CD4-positive, CD25-positive, alpha-beta regulatory T cell (primary cell): ENCODE measurements around the gene PDE6B. TPM values are rescaled to one million over a fixed set of nuclear protein-coding genes. Genes with fewer than 3 reads are reported as not detected.
"Not testable (repeated sequence)": the region's sequence is repeated elsewhere in the genome, so short reads cannot be mapped to it uniquely, and the experiment has no call there.

Experiments
- ATAC-seq, 2 donors: fragments of 150-1000 bp; cut with Tn5 transposase; one replicate each; pipeline ENCODE4 v1.10.0; 2021; ENCODE audit warnings: low read depth in 2 of 2, moderate number of reproducible peaks in 2 of 2, moderate library complexity in 1 of 2
- DNase-seq, 3 donors: peaks; one replicate each; pipeline versions ENCODE4 v3.0.0 to v3.0.0-alpha.2; 2012 to 2022; ENCODE audit warnings: mixed read lengths in 1 of 3
- H3K27ac ChIP-seq: one replicate; pipeline ENCODE4 v1.7.0; 2013; ENCODE audit warnings: mild to moderate bottlenecking, low read length; ENCODE audit not compliant: insufficient read depth, poor library complexity, severe bottlenecking
- H3K27me3 ChIP-seq: one replicate; pipeline ENCODE4 v1.7.0; 2013; ENCODE audit warnings: low read length; ENCODE audit not compliant: control insufficient read depth, insufficient read depth
- H3K36me3 ChIP-seq: one replicate; pipeline ENCODE4 v1.7.0; 2013; ENCODE audit warnings: mild to moderate bottlenecking, low read length, moderate library complexity; ENCODE audit not compliant: control insufficient read depth, insufficient read depth
- H3K4me1 ChIP-seq: 2 replicates; pipeline ENCODE4 v1.7.0; 2013; ENCODE audit warnings: mild to moderate bottlenecking, low read length; ENCODE audit not compliant: insufficient read depth, control insufficient read depth, poor library complexity, severe bottlenecking
- H3K4me3 ChIP-seq: one replicate; pipeline ENCODE4 v1.7.0; 2013; ENCODE audit warnings: low read depth, mild to moderate bottlenecking, low read length, moderate library complexity
- H3K9me3 ChIP-seq, 2 experiments: 1 replicate in 1 of 2; 2 replicates in 1 of 2; pipeline ENCODE4 v1.7.0; 2013; ENCODE audit warnings: low read length in 2 of 2, mild to moderate bottlenecking in 1 of 2, moderate library complexity in 1 of 2; ENCODE audit not compliant: control insufficient read depth in 2 of 2
- H3K27ac Mint-ChIP-seq, 3 donors: one replicate each; pipeline ENCODE4 v1.8.0; 2020 to 2022; ENCODE audit warnings: mild to moderate bottlenecking in 3 of 3, mixed read lengths in 3 of 3, moderate library complexity in 2 of 3
- H3K27me3 Mint-ChIP-seq: one replicate; pipeline ENCODE4 v1.8.0; 2022; ENCODE audit warnings: mild to moderate bottlenecking, mixed read lengths
- H3K36me3 Mint-ChIP-seq: one replicate; pipeline ENCODE4 v1.8.0; 2020; ENCODE audit warnings: mixed read lengths
- H3K4me1 Mint-ChIP-seq, 4 donors: one replicate each; pipeline ENCODE4 v1.8.0; 2020 to 2022; ENCODE audit warnings: mixed read lengths in 4 of 4, mild to moderate bottlenecking in 1 of 4
- H3K4me3 Mint-ChIP-seq, 4 donors: one replicate each; pipeline ENCODE4 v1.8.0; 2020 to 2022; ENCODE audit warnings: mild to moderate bottlenecking in 4 of 4, mixed read lengths in 4 of 4, moderate library complexity in 3 of 4
- H3K9me3 Mint-ChIP-seq, 7 donors: one replicate each; pipeline ENCODE4 v1.8.0; 2020 to 2022; ENCODE audit warnings: mixed read lengths in 7 of 7, mild to moderate bottlenecking in 3 of 7, moderate library complexity in 2 of 7
- polyA plus RNA-seq, 4 donors: library from polyadenylated mRNA; unstranded; fragments of 300-500 nt; fragmentation: Illumina TruSeq; gene quantifications; one replicate each; pipeline ENCODE4 v1.2.3, GENCODE V29; 2021
- total RNA-seq: library from RNA; stranded (reverse); gene quantifications from one replicate; pipeline ENCODE4 v1.2.3, GENCODE V29; 2022

The PDE6B gene
- total and polyA plus RNA-seq, 5 donors from 2014 or later: 12.3 to 19.8 (median 13.8) TPM

DNA sequence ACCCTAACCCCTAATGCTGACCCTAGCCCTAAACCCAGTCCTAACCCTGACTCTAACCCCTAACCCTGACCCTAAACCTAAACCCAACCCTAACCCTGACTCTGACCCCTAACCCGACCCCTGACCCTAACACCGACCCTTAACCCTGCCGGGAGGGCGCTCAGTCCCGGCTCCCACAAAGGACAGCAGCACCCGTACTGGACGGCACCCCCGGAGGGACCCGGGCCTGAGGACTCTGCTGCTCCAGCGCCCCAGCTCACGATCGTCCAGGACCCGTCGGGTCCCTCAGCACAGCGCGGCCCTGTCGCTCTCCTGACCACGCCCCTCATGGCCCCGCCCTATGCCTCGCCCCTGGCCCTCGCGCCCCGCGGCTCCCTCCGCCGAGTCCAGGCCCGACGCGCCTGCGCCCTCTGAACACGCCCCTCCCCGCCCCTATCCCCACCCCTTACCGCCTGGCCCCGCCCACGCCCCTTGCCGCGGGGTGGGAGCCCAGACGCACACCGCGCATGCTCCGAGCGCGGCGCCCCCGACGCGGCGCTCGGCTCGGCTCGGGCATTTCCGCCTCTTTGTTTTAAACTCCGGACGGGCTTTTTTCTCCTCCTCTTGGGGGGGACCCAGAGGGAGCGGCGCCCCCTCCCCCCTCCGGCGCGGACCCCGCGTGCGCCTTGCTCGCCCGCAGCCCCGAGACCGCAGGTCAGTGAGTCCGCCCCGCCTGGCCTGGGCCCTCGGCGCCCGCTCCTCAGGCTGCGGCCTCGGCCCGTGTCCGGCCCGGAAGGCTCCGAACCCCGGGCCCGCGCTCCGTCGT, 80.1 kb downstream of the PDE6B start, which contains the start of gene PCGF3:
TSS of gene PCGF3 (plus strand) at position 555 of the 805 bp plus-strand sequence. CDS start 27,849 bp downstream, outside the sequence.
- H3K27me3 Mint-ChIP-seq: no peaks in the 10 kb centered on the region
- H3K27ac Mint-ChIP-seq: peak within 1 kb of the TSS; percentile 26 to 83 (median 56)
- DNase-seq: peak; percentile 93 to 94 (median 93)
- Histone ChIP-seq H3K4me1 (peaks cover 34% of the 10 kb centered on the region), H3K27ac (peak within 1 kb of the TSS; percentile 67), H3K27me3 (no peaks in the 10 kb centered on the region), H3K36me3 (no peaks in the 10 kb centered on the region), H3K9me3 (no peaks in the 10 kb centered on the region), H3K4me3 (peak within 1 kb of the TSS; percentile 71)
- peaks cover 6% of the 10 kb centered on the region for H3K36me3 Mint-ChIP-seq
- H3K4me3 Mint-ChIP-seq: peak within 1 kb of the TSS; percentile 83 to 95 (median 90)
- H3K9me3 Mint-ChIP-seq: no peaks in the 10 kb centered on the region
- H3K4me1 Mint-ChIP-seq: peaks cover 9 to 28% (median 19%) of the 10 kb centered on the region in 4 donors
- peak; percentile 94 to 97 for ATAC-seq

- not testable (repeated sequence) for DNase-seq, H3K36me3 Mint-ChIP-seq, ATAC-seq, H3K9me3 Mint-ChIP-seq, H3K27me3 Mint-ChIP-seq, H3K27me3 ChIP-seq, H3K36me3 ChIP-seq, H3K27ac Mint-ChIP-seq, H3K9me3 ChIP-seq
- Histone ChIP-seq H3K4me3 (peak overlapping the region; percentile 26), H3K27ac (peak overlapping the region; percentile 67), H3K4me1 (peaks cover 34% of the 10 kb centered on the region)
- Mint-ChIP-seq H3K4me1 (peaks cover 10 to 33% (median 22%) of the 10 kb centered on the region in 4 donors), H3K4me3 (peak overlapping the region in 1 of 4 donors; percentile 3)
Observed at GRCh38 chr4:706083-706633, 80.8 kb downstream of the PDE6B start.

GRCh38 chr4:706834-707598, 81.6 kb downstream of the PDE6B start:
- Mint-ChIP-seq H3K27ac (no peak overlapping the region), H3K4me1 (peaks cover 10 to 33% (median 23%) of the 10 kb centered on the region in 4 donors), H3K4me3 (peak overlapping the region in 2 of 4 donors; percentile 15 to 28), H3K36me3 (peaks cover 7% of the 10 kb centered on the region), H3K9me3 (no peaks in the 10 kb centered on the region), H3K27me3 (no peaks in the 10 kb centered on the region)
- Histone ChIP-seq H3K27ac (no peak overlapping the region), H3K9me3 (no peaks in the 10 kb centered on the region), H3K4me3 (no peak overlapping the region), H3K36me3 (peaks cover 2% of the 10 kb centered on the region), H3K27me3 (no peaks in the 10 kb centered on the region), H3K4me1 (peaks cover 34% of the 10 kb centered on the region)
- DNase-seq (no peak), ATAC-seq (no peak)

DNA sequence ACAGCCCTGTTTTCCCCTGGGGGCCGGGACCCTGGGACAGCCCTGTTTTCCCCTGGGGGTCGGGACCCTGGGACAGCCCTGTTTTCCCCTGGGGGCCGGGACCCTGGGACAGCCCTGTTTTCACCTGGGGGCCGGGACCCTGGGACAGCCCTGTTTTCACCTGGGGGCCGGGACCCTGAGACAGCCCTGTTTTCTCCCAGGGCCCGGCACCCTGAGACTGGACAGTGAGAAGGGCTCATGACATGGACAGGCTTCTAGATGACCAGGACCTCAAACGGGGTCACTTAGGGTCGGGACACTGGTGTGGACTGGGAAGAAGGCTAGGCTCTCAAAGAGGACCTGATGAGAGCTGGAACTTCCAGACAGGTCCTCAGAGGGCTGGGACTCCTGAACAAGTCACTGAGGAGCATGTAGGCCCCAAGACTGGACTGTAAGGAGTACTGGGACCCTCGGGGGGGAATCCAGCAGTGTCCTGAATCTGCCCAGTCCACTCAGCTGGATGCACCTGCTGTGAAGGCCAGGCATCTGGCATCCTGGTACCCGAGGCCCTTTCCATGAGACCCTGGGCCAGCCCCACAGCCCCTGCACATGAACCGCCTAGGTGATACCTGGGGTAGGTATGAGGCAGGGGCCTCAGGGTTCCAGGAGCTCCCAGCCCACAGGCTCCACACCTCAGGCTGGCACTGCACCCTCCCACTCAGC, 82.7 kb downstream of the PDE6B start:
- no peaks in the 10 kb centered on the region for H3K9me3 ChIP-seq
- H3K27ac ChIP-seq: no peak overlapping the region
- no peaks in the 10 kb centered on the region for H3K9me3 Mint-ChIP-seq
- H3K27me3 ChIP-seq: no peaks in the 10 kb centered on the region
- no peak for DNase-seq
- no peak overlapping the region for H3K4me3 ChIP-seq
- peaks cover 34% of the 10 kb centered on the region for H3K4me1 ChIP-seq
- peaks cover 10 to 35% (median 27%) of the 10 kb centered on the region in 4 donors for H3K4me1 Mint-ChIP-seq
- H3K27me3 Mint-ChIP-seq: no peaks in the 10 kb centered on the region
- peak overlapping the region in 1 of 3 donors; percentile 78 for H3K27ac Mint-ChIP-seq
- peak overlapping the region; percentile 67 to 84 (median 76) for H3K4me3 Mint-ChIP-seq
- H3K36me3 ChIP-seq: peaks cover 2% of the 10 kb centered on the region
- H3K36me3 Mint-ChIP-seq: peaks cover 7% of the 10 kb centered on the region
- ATAC-seq: no peak

- Mint-ChIP-seq H3K36me3 (peaks cover 7% of the 10 kb centered on the region), H3K27me3 (no peaks in the 10 kb centered on the region), H3K9me3 (no peaks in the 10 kb centered on the region), H3K4me3 (peak overlapping the region; percentile 33 to 84 (median 72)), H3K27ac (peak overlapping the region; percentile 29 to 90 (median 78)), H3K4me1 (peaks cover 10 to 35% (median 27%) of the 10 kb centered on the region in 4 donors)
- H3K4me1 ChIP-seq: peaks cover 34% of the 10 kb centered on the region
- peaks cover 2% of the 10 kb centered on the region for H3K36me3 ChIP-seq
- no peaks in the 10 kb centered on the region for H3K9me3 ChIP-seq
- H3K27ac ChIP-seq: no peak overlapping the region
- H3K4me3 ChIP-seq: no peak overlapping the region
- ATAC-seq (no peak), DNase-seq (no peak)
- H3K27me3 ChIP-seq: no peaks in the 10 kb centered on the region
Observed at GRCh38 chr4:708631-708933, 83.2 kb downstream of the PDE6B start.

DNA sequence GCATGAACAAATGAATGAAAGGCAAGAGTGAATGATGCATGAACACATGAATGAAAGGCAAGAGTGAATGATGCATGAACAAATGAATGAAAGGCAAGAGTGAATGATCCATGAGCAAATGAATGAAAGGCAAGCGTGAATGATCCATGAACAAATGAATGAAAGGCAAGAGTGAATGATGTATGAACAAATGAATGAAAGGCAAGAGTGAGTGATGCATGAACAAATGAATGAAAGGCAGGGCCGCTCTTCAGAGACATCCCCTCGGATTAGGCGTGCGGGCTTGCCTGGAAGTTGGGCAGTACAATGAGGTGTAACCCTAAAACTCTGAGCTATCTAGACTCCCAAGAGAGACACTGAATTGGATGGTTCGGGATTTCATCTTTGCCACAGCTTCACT, 84.0 kb downstream of the PDE6B start:
- Mint-ChIP-seq H3K27ac (no peak overlapping the region), H3K27me3 (no peaks in the 10 kb centered on the region), H3K36me3 (peaks cover 7% of the 10 kb centered on the region), H3K9me3 (no peaks in the 10 kb centered on the region), H3K4me1 (peaks cover 10 to 36% (median 27%) of the 10 kb centered on the region in 4 donors), H3K4me3 (peak overlapping the region in 3 of 4 donors; percentile 35 to 87 (median 61))
- Histone ChIP-seq H3K36me3 (peaks cover 2% of the 10 kb centered on the region), H3K9me3 (no peaks in the 10 kb centered on the region), H3K4me1 (peaks cover 34% of the 10 kb centered on the region), H3K27ac (no peak overlapping the region), H3K4me3 (no peak overlapping the region), H3K27me3 (no peaks in the 10 kb centered on the region)
- ATAC-seq: no peak
- DNase-seq: no peak

DNA sequence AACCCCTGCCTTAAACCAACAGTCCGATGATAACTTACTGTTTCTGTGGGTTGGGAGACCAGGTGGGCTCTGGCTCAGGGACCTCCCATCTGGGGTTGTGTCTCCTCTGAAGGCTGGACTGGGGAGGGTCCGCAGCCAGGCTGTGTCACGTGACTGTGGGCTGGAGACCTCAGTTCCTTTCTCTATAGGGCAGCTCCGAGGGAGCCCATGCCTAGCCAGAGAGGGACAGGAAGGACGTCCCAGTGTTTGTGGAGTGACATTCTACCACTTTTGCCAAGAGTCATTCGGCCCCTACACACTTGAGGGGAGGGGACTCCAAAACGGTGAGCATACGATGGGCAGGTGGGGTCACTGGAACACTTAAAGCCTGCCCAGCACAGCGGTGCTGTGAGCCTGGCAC, 84.7 kb downstream of the PDE6B start:
- Histone ChIP-seq H3K9me3 (no peaks in the 10 kb centered on the region), H3K27me3 (no peaks in the 10 kb centered on the region), H3K27ac (no peak overlapping the region), H3K4me3 (no peak overlapping the region), H3K4me1 (peaks cover 30% of the 10 kb centered on the region), H3K36me3 (peaks cover 2% of the 10 kb centered on the region)
- DNase-seq (no peak), ATAC-seq (no peak)
- Mint-ChIP-seq H3K27ac (peak overlapping the region in 1 of 3 donors; percentile 31), H3K4me3 (peak overlapping the region in 2 of 4 donors; percentile 37 to 87), H3K4me1 (peaks cover 10 to 40% (median 29%) of the 10 kb centered on the region in 4 donors), H3K36me3 (peaks cover 7% of the 10 kb centered on the region), H3K9me3 (no peaks in the 10 kb centered on the region), H3K27me3 (no peaks in the 10 kb centered on the region)
